Measurements from ENCODE around the gene TPX2.
A peak's percentile ranks its signal among the peaks of the same experiment; 100 is the strongest.

Gene TPX2, protein sequence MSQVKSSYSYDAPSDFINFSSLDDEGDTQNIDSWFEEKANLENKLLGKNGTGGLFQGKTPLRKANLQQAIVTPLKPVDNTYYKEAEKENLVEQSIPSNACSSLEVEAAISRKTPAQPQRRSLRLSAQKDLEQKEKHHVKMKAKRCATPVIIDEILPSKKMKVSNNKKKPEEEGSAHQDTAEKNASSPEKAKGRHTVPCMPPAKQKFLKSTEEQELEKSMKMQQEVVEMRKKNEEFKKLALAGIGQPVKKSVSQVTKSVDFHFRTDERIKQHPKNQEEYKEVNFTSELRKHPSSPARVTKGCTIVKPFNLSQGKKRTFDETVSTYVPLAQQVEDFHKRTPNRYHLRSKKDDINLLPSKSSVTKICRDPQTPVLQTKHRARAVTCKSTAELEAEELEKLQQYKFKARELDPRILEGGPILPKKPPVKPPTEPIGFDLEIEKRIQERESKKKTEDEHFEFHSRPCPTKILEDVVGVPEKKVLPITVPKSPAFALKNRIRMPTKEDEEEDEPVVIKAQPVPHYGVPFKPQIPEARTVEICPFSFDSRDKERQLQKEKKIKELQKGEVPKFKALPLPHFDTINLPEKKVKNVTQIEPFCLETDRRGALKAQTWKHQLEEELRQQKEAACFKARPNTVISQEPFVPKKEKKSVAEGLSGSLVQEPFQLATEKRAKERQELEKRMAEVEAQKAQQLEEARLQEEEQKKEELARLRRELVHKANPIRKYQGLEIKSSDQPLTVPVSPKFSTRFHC

DNA sequence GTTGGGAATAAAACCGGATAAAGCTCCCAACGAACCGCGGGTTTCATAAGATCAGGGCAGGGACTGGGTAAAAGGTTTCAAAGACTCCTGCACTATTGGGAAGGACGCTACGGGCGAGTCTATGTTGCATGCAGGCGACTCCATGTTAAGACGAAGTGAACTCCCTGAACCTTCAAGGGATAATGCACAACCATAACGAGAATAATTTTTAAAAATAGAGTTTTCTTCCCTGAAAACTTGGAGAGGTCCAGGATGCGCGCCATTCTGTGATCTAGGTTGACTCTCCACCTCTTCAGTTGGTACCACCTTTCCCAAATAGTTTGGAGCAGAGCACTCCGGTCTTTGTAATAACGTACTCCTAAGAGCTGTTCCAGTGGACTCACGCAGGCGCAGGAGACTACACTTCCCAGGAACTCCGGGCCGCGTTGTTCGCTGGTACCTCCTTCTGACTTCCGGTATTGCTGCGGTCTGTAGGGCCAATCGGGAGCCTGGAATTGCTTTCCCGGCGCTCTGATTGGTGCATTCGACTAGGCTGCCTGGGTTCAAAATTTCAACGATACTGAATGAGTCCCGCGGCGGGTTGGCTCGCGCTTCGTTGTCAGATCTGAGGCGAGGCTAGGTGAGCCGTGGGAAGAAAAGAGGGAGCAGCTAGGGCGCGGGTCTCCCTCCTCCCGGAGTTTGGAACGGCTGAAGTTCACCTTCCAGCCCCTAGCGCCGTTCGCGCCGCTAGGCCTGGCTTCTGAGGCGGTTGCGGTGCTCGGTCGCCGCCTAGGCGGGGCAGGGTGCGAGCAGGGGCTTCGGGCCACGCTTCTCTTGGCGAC is at the start of gene TPX2:
Gene TPX2, plus strand, starts transcription at position 562 of the 821 bp plus-strand sequence. CDS start 18,187 bp downstream, outside the sequence.
- peak; percentile 77 to 84 for DNase-seq (ENCODE audit: low read depth in 2 of 2)

DNA sequence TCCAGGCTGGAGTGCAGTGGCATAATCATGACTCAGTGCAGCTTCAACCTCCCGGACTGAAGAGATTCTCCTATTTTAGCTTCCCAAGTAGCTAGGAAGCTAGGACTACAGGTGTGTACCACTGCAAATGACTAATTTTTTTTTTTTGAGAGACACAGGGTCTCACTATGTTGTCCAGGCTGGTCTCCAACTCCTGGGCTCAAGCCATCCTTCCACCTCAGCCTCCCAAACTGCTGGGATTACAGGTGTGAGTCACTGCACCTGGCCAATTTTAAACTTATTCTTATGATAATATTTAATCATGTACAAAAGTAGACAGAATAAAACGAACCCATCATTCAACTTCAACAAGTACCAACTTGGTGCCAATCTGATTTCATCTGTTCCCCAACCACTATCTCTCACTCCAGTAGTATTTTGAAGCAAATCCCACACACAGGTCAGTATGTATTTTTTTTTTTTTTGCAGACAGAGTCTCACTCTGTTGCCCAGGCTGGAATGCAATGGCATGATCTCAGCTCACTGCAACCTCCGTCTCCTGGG is 48.9 kb upstream of the TPX2 start:
- DNase-seq (ENCODE audit: low read depth in 2 of 2), result no peak

DNA sequence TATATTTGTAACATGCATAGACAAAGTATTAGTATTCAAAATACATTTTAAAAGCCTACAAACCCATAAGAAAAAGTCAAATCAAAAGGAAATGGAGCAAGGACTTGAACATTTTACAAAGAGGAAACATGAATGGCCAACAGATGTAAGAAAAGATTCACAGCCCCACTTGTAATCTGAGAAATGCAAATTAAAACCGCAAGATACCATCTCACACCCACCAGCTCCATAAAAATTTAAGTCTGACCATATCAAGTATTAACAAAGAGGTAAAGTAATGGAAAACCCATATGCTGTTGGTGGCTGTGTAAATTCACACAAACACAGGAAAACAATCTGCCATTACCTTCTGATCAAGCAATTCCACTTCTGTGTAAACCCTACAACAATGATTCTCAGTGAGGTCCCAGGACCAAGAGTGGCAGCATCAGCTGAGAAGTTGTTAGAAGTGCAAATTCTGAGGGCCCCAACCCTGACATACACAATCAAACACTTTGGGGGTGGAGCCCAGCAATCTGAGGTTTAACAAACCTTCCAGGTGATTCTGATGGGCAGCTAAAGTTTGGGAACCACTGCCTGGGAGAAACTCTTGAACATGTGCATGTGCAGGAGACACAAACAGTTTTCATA is 47.3 kb upstream of the TPX2 start:
- no peak for DNase-seq (ENCODE audit: low read depth in 2 of 2)

DNA sequence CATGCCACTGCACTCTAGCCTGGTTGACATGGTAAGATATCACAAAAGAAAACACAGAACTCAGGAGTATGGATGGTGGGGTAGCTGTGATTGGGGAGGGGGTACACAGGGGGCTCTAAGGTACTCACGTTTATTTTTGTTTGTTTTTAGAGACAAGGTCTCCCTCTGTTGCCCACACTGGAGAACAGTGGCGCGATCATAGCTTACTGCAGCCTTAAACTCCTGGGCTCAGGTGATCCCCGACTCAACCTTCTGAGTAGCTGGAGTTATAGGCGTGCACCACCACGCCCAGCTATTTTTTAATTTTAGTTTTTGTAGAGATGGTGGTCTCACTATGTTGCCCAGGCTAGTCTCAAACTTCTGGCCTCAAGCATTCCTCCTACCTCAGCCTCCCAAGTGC is 45.7 kb upstream of the TPX2 start:
- no peak for DNase-seq (ENCODE audit: low read depth in 2 of 2)

DNA sequence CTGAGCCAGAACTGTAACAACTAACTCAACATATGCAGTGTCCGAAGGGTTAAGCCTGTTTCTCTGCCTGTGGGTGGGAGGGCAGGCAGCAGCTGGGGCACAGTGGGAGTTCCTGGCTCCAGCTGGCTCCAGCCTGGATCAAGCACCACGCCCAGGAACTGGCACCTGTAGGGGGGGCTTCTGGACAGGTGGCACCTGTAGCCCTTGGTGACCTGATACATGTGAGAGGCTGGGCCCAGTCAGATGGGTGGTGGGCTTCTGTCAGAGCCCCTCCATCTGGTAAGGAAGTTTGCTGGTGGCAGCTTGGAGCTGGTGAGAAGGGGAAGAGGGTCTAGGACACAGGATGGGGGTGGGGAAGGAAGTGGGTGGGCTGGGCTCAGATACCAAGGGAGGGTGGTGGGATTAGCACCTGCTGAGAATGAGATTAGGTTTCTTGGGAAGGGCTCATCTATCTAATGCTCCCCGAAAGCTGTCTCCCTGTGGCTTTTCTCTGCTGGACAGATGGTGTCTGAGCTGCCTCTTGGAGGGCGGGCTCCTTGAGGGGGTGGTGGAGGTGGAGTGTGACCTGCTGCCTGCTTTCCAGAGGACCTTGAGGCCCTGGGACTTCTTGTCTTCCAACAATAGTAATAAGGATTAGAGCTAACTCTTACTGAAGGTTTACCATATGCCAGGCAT is 45.0 kb upstream of the TPX2 start:
- DNase-seq (ENCODE audit: low read depth in 2 of 2), result no peak

DNA sequence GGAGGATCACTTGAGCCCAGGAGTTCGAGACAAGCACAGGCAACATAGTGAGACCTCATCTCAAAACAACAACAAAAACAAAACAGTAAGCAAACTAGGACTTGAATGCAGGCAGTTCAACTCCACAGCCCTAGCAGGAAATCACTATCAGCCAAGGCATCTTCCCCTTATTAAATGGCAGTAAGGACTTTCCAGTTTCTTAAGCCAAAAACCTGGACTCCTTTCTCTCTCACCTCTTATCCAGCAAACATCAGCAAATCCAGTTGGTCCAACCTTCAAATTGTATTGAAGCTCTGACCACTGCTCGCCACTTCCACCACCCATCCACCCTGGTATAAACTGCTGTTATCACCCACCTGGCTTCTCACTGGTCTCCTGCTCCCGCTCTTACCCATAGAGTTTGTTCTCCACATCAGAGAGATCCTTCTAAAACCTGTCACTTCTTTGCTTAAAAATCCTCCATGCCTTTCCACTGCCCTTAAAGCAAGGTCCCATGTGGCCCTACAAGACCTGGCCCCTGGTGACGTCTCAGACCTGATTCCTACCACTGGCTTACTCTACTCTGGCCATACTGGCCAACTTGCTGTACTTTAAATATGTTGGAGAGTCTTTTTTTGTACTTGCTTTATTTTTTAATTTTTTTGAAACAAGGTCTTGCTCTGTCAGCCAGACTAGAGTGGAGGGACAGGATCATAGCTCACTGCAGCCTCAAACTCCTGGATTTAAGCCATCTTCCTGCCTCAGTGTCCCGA is 44.1 kb upstream of the TPX2 start:
- no peak for DNase-seq (ENCODE audit: low read depth in 2 of 2)

DNA sequence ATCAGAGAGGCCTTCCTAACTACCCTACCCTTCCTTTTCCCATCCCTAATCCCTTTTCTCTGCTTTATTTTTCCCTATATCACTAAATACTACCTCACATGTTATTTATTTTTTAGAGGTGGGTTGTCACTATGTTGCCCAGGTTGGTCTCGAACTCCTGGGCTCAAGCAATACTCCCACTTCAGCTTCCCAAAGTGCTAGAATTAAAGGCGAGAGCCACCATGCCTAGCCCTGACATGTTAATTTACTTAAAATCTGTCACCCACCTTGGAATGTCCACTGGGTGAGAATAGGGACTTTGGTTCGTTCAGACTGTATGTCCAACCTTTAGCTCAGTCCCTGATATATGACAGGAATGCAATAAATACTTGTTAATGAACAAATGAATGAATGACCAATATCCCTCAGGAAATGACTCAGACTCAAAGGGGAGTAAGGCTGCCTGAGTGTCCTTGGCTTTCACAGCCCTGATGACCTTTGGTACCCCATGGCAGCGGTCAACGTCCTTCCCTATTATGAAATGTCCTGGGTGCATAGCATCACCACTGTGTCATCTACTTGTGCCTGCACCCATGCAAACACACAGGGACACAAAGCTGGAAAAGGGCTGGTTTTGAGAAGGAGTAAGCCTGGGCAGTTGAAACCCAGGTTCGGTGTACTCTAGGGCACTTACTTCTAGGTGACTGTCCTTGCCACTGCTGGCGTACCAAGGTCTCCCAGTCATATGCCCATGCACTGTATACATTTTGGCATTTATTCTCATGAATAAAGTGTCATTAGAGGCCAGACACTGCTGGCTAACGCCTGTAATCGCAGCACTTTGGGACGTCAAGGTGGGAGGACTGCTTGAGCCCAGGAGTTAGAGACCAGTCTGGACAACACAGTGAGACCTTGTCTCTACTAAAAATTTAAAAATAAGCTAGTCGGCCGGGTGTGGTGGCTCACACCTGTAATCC is 43.0 kb upstream of the TPX2 start:
- DNase-seq (ENCODE audit: low read depth in 2 of 2), result no peak

DNA sequence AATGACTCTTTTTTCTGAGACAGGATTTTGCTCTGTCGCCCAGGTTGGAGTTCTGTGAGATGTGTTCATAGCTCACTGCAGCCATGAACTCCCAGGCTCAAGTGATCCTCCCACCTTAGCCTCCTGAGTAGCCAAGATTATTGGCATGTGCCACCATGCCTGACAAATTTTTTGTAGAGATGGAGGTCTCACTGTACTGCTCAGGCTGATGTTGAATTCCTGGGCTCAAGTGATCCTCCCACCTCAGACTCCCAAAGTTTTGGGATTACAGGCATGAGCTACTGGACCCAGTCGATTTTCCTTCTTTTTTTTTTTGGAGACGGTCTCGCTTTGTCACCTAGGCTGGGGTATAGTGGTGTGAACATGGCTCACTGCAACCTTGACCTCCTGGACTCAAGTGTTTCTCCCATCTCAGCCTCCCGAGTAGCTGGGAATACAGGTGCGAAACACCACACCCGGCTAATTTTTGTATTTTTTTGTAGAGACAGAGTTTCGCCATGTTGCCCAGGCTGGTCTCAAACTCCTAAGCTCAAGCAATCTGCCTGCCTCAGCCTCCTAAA is 40.8 kb upstream of the TPX2 start:
- DNase-seq (ENCODE audit: low read depth in 2 of 2), result no peak

DNA sequence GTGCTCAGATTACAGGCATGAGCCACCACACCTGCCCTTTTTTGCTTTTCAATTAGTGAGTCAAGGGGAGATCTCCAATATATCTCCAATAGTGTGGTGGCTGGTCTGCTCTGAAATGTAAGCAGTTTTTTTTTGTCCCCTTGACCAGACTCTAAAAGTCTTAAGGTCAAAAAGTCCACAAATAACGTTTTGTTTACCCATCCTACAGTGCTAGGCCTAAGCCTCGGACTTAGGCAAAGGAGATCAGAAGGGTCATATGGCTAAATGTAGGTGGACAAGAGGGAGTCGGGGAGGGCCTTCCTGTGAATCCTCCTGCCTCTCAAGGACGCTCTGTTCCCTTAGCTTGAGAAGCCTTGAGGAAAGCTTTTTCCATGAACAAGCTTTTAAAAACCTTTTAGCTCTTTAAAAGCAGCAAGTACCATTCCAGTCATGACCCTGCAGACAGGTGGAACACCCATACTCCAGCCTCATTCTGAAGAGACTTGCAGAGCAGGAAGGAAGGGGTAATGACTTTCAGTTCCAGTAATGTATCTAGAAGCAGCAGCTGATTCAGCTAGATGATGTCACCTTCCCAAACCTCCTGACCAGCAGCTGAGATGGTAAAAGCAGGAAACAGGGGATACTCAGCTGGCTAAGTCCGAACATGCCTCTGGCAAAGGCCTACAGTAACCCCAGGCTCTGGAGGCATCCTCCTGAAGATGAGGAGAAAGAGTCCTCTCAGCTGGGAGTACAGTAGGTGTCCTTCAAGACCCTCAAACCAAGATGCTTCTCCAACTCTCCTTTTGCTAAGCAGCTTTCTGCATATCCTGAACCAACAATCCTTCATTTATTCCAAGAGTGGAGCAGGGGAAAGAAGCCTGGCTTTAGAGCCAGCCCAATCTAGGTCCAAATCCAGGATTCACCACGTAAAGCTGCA is 40.0 kb upstream of the TPX2 start:
- DNase-seq (ENCODE audit: low read depth in 2 of 2), result no peak

DNA sequence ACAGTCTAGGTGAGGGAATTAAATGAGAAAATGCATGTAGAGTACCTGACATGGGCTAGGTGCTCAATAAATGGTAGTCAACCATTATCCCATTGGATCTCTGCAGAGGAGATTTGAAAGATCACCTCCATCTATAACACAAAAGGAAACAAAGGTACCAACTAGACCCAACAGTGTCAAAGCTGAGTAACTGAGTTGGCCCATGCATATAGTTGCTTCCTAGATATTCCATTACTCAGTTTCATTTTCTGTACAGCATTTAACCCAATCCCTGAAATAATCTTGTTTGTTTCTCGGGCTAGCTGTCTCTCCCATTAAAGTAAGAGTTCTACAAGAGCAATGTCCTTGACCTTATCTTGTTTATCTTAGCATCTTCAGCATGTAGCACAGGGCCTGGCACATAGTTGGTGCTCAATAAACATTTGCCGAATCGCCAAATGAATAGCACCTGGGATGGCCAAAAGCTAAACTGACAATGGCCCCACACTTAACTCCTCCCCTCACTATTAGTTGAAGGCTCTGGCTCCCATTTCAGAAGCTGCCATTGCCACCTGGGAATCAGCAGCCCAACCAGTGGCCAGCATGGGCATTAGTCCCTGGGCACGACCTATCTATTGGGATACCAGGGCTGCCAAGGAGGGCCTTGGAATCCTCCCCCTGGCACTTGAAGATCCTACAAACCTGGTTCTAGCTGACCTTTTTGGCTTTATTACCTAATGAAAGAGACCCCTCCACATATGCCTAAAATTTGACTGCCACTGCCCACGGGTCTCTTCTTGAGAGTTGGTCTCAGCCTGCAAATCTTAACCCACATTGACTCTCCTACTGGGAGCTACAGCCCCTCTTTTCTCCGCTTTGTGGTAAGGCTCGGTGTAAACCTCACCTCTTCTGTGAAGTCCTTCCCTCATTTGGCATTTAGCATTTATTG is 39.0 kb upstream of the TPX2 start:
- no peak for DNase-seq (ENCODE audit: low read depth in 2 of 2)

DNA sequence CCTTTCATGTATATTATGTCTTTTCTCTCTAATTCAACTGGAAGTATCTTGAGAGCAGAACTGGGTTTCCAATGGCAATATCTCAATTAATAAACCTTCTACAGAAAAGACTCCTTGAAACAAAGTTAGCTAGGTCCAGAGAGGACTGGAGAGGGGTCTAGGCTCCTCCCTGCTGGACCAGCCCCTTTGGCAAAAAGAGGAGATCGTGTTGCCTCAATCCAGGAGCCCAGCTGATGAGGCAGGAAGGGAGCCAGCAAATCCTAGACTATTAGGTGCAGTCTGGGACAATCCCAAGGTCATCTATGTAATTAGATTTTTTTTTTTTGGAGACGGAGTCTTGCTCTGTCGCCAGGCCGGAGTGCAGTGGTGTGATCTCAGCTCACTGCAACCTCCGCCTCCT is 38.3 kb upstream of the TPX2 start:
- DNase-seq (ENCODE audit: low read depth in 2 of 2), result no peak

DNA sequence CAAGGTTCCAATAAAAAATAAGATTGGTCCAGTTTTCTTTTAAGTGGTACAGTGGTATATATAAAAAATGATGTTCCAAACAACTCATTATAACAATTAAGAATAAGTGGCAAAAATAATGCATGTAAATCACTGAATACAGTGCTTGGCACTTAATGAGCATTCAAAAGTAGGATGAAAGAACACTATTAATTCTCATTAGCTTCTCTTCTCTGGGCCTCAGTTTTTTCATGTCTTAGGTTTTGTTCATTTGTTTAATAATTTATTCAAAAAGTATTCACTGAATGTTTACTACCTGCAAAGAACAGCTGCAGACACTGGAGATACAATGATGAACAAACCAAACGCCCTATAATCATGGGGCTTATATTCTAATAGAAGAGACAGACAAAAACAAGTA is 37.5 kb upstream of the TPX2 start:
- DNase-seq (ENCODE audit: low read depth in 2 of 2), result no peak

DNA sequence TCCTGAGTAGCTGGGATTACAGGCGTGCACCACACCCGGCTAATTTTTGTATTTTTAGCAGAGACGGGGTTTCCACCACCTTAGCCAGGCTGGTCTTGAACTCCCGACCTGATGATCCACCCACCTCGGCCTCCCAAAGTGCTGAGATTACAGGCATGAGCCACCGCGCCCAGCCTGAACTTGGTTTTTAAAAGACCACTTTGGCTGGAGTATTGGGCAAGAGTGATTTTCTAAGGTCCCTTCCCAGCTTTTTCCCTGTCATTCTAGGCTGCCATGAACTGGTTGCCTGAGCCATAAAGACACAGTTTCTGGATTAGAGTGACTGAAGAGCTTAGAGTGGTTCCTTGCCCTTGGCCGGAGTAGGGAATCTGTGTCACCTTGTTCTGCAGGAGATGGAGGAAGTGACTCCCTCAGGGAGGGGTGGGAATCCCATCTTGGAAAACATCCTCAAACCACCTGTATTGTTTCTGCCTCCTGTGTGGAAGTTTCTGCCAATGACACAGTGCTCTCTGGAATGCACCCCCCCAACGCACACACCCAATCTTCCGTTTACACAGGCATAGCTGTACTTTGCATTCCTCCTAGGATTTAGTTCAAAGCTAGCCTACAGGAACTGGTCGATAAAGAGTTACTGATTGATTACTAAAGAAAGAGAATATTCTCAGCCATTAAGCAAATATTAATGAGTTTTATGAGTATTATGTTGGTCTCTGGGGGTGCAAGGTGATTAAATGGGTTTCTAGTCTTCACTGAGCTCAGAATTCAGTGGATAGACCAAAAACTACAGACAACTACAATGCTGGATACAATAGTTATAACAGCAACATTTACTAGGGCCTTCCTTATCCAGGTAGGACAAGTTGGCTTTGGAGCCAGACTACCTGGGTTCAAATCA is 34.6 kb upstream of the TPX2 start:
- DNase-seq (ENCODE audit: low read depth in 2 of 2), result no peak

DNA sequence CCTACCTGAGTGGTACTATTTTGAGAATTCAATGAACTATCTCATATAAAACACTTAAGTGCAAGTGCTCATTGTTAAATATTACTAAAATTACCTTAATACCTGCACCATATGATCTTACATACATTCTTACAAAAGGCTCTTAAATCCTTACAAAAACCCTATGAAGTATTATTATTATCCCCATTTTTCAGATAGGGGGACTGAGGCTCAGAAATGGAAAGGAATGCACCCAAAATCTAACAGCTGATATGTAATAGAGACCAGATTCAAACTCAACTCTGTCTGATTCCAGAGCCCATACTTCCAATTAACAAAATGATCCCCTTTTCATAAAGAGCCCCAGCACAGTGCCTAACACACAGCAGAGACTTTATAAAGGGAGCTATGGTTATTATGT is 33.9 kb upstream of the TPX2 start:
- no peak for DNase-seq (ENCODE audit: low read depth in 2 of 2)
